Testis (tissue), 3 donors: ENCODE measurements around the gene ARHGEF16. TPM values are rescaled to one million over a fixed set of nuclear protein-coding genes. Genes with fewer than 3 reads are reported as not detected.

Source experiments
- DNase-seq: peaks from one replicate; pipeline ENCODE4 v3.0.0-alpha.2; 2019
- H3K27ac ChIP-seq, 2 donors: fragments of 200-600 bp; sonication (generic); one replicate each; pipeline ENCODE4 v1.5.1; 2019
- H3K27me3 ChIP-seq: fragments of 200-600 bp; sonication (generic); one replicate; pipeline ENCODE4 v1.5.1; 2019
- H3K36me3 ChIP-seq: fragments of 200-600 bp; sonication (generic); one replicate; pipeline ENCODE4 v1.5.1; 2017; ENCODE audit warnings: low read depth; ENCODE audit errors: missing control alignments
- H3K4me1 ChIP-seq: fragments of 200-600 bp; sonication (generic); one replicate; pipeline ENCODE4 v1.5.1; 2019
- H3K4me3 ChIP-seq, 2 donors: fragments of 200-600 bp; sonication (generic); one replicate each; pipeline ENCODE4 v1.5.1; 2017 to 2019
- H3K9me3 ChIP-seq: fragments of 200-600 bp; sonication (generic); one replicate; pipeline ENCODE4 v1.5.1; 2017
- CTCF ChIP-seq, 3 experiments: fragments of 450-650 bp in 2 of 3; fragments of 200-600 bp in 1 of 3; sonication (generic) in 1 of 3; IDR thresholded peaks; one replicate each; pipeline ENCODE4 v1.5.1; 2016 to 2019; ENCODE audit warnings: antibody characterized with exemption in 3 of 3, mild to moderate bottlenecking in 2 of 3, moderate library complexity in 1 of 3
- POLR2A ChIP-seq: fragments of 450-650 bp; IDR thresholded peaks from one replicate; pipeline ENCODE4 v1.6.1; 2017; ENCODE audit warnings: antibody characterized with exemption, mild to moderate bottlenecking, moderate library complexity
- WGBS, 2 donors: methylation state at CpG; one replicate each; pipeline ENCODE4 v1.1.5; 2018; 5-methylcytosine and 5-hydroxymethylcytosine counted together
- intact Hi-C: fragments of 100-400 bp; cut with DNase I; formaldehyde crosslinking; loops from one replicate; pipeline ENCODE4 v1.15.1; 2023; ENCODE audit warnings: low total_unique reads
- polyA plus RNA-seq: library from polyadenylated mRNA; stranded (reverse); fragments of 350-450 nt; fragmentation: Illumina TruSeq; extraction: RNeasy Lipid Tissue Mini Kit (QIAGEN cat#74804); gene quantifications from one replicate; pipeline ENCODE4 v1.2.3, GENCODE V29; 2014; ENCODE audit warnings: low read depth, low replicate concordance; ENCODE audit not compliant: insufficient read depth
- total RNA-seq, 2 donors: library from RNA; depleted of rRNA; stranded (reverse); fragments of >200 nt; gene quantifications; one replicate each; pipeline ENCODE4 v1.2.3, GENCODE V29; 2016

The ARHGEF16 gene
- total and polyA plus RNA-seq, 3 donors from 2014 or later, result 5.7 to 25.7 (median 17.1) TPM

GRCh38 chr1:3429320-3429719 lies 25.1 kb upstream of the ARHGEF16 start:
- no peak overlapping the region for H3K4me3 ChIP-seq
- peaks cover 3% of the 10 kb centered on the region for H3K4me1 ChIP-seq
- H3K9me3 ChIP-seq, result no peaks in the 10 kb centered on the region
- H3K36me3 ChIP-seq, result no peaks in the 10 kb centered on the region
- intact Hi-C loops, result no loop called here
- no peak for TF ChIP-seq CTCF (IDR thresholded peaks at IDR 0.05)
- no peak for TF ChIP-seq POLR2A
- WGBS, 2 donors, result 82 to 87% methylated on average over 5 to 13 of the region's 13 CpGs
- DNase-seq, result no peak
- H3K27me3 ChIP-seq, result no peaks in the 10 kb centered on the region
- H3K27ac ChIP-seq, result no peak overlapping the region

DNA sequence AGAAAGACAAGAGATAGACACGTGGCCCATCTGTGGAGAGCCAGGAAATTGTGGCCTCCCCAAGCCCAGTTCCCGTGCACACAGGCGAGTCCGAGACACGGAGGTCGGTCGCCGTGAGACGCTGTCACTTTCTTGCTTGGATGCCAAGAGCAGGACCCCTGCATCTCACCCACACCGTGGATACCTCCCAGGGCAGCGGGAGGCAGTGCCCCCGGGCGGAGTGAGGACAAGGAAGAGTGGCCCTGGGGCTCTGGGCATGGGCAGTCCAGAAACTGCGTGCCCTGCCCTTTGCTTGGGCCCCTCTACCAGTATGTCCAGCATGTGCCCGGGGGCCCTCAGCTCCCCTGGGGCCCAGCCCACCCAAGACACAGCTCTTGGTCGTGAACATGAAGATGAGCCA lies 24.7 kb upstream of the ARHGEF16 start:
- no peaks in the 10 kb centered on the region for H3K4me1 ChIP-seq
- intact Hi-C loops, result no loop called here
- H3K4me3 ChIP-seq, result no peak overlapping the region
- H3K27ac ChIP-seq, result no peak overlapping the region
- WGBS, 2 donors, result 89% methylated on average over 15 to 16 of the region's 16 CpGs
- TF ChIP-seq CTCF (IDR thresholded peaks at IDR 0.05) (no peak), POLR2A (no peak)
- H3K9me3 ChIP-seq, result no peaks in the 10 kb centered on the region
- no peak for DNase-seq
- no peaks in the 10 kb centered on the region for H3K27me3 ChIP-seq
- no peaks in the 10 kb centered on the region for H3K36me3 ChIP-seq

DNA sequence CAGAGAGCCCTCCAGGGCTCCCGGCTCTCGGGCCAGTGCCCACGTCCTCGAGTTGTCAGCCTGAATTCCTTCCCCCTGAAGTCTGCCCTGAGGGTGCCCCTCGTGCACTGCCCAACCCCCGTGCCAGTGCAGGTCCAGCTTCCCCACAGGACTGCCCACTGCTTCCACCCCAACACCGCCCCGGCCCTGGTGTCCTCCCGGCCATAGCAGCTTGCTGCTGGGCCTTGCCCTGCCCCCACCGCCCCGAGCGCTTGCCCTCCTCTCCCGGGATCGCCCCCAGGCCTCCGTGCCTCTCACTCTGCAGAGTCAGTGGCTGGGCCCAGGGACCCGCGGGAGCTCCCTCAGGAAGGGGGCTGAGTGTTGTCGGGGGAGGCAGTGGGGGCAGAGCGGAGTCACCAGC lies 24.1 kb upstream of the ARHGEF16 start:
- 87 to 99% methylated on average over 15 to 19 of the region's 19 CpGs for WGBS, 2 donors
- intact Hi-C loops, result no loop called here
- no peak for DNase-seq
- Histone ChIP-seq H3K36me3 (no peaks in the 10 kb centered on the region), H3K4me1 (no peaks in the 10 kb centered on the region), H3K27ac (no peak overlapping the region), H3K4me3 (no peak overlapping the region), H3K27me3 (no peaks in the 10 kb centered on the region), H3K9me3 (no peaks in the 10 kb centered on the region)
- TF ChIP-seq CTCF (IDR thresholded peaks at IDR 0.05), result no peak
- TF ChIP-seq POLR2A, result no peak

GRCh38 chr1:3430820-3431219 lies 23.6 kb upstream of the ARHGEF16 start:
- DNase-seq, result no peak
- WGBS, 2 donors, result 79% methylated on average over 22 of the region's 22 CpGs; no CpG with 5 or more reads in 1 of the 2 donors
- Histone ChIP-seq H3K27ac (no peak overlapping the region), H3K36me3 (no peaks in the 10 kb centered on the region), H3K9me3 (no peaks in the 10 kb centered on the region), H3K4me1 (no peaks in the 10 kb centered on the region), H3K27me3 (no peaks in the 10 kb centered on the region), H3K4me3 (no peak overlapping the region)
- intact Hi-C loops, result no loop called here
- TF ChIP-seq CTCF (IDR thresholded peaks at IDR 0.05) (no peak), POLR2A (no peak)

DNA sequence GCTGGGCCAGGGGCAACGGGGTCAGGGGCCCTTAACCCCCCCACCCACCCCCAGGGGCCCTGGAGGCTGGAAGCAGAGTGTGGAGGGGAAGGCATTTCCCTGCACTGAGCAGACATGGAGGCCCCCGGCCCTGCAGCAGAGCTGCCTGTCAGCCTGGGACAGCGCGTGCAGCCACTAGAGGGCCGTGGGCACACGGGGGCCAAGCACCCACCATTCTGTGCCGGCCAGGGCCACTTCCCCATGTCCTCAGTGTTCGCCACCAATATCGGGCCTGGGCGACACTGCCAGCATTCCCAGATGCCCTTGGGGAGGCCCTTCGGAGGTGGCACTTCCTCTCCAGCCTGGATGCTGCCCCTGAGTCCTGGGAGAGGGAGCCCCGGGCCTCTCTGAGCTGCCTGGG lies 23.2 kb upstream of the ARHGEF16 start:
- H3K9me3 ChIP-seq, result no peaks in the 10 kb centered on the region
- no peak for TF ChIP-seq CTCF (IDR thresholded peaks at IDR 0.05)
- TF ChIP-seq POLR2A, result no peak
- H3K27me3 ChIP-seq, result no peaks in the 10 kb centered on the region
- no peak overlapping the region for H3K4me3 ChIP-seq
- no peak overlapping the region for H3K27ac ChIP-seq
- intact Hi-C loops, result no loop called here
- no peak for DNase-seq
- H3K4me1 ChIP-seq, result no peaks in the 10 kb centered on the region
- WGBS, 2 donors, result 61% methylated on average over 12 of the region's 12 CpGs; no CpG with 5 or more reads in 1 of the 2 donors
- H3K36me3 ChIP-seq, result no peaks in the 10 kb centered on the region
